ENCODE measurements around the gene CCDC97. TPM values are rescaled to one million over a fixed set of nuclear protein-coding genes. Genes with fewer than 3 reads are reported as not detected.

CCDC97 gene
- total RNA-seq, 1 experiment from 2014 or later = 25.5 TPM

- Histone ChIP-seq H3K4me3 (ENCODE audit: low read depth in 2 of 2, low read length in 2 of 2) (peak overlapping the region; percentile 72 to 95), H3K4me1 (ENCODE audit: control insufficient read depth, insufficient read depth, low read length) (peaks cover 18% of the 10 kb centered on the region), H3K27ac (ENCODE audit: low read length) (peak overlapping the region; percentile 93), H3K27me3 (ENCODE audit: control insufficient read depth, insufficient read depth, low read length) (no peaks in the 10 kb centered on the region), H3K9me3 (ENCODE audit: control insufficient read depth, insufficient read depth, low read depth, low read length) (no peaks in the 10 kb centered on the region), H3K36me3 (ENCODE audit: control insufficient read depth, insufficient read depth, low read length) (peaks cover 10% of the 10 kb centered on the region)
- TSS peak; percentile 95 for BruUV-seq (replicated peaks)
- ChIA-PET CTCF (interaction anchor here (1.0 to 1.3 kb wide), 2 partner anchors 46 to 486 kb away, joined by 3 read pairs; no protein-coding TSS in a partner anchor), POLR2A (interaction anchor here (0.7 kb wide), 2 partner anchors 64 to 172 kb away, joined by 3 read pairs; no protein-coding TSS in a partner anchor)
- in situ Hi-C loops (cut with HindIII; ENCODE audit: low pct_unique_long_range_greater_than_20kb, low sequenced_read_pairs) = no loop called here
- peak; percentile 14 for ATAC-seq
- 0 out of 2 replicates have a peak, but pooled peaks have one; percentile 32 for TF ChIP-seq SIN3A (IDR thresholded peaks at IDR 0.05; ENCODE audit: borderline replicate concordance, insufficient read depth, low read depth, low read length)
- peak; percentile 57 for TF ChIP-seq POLR2AphosphoS5 (IDR thresholded peaks at IDR 0.05; ENCODE audit: low read depth, low read length)
- TF ChIP-seq CTCF (IDR thresholded peaks at IDR 0.05) = no peak
- TF ChIP-seq, protein P1, sequence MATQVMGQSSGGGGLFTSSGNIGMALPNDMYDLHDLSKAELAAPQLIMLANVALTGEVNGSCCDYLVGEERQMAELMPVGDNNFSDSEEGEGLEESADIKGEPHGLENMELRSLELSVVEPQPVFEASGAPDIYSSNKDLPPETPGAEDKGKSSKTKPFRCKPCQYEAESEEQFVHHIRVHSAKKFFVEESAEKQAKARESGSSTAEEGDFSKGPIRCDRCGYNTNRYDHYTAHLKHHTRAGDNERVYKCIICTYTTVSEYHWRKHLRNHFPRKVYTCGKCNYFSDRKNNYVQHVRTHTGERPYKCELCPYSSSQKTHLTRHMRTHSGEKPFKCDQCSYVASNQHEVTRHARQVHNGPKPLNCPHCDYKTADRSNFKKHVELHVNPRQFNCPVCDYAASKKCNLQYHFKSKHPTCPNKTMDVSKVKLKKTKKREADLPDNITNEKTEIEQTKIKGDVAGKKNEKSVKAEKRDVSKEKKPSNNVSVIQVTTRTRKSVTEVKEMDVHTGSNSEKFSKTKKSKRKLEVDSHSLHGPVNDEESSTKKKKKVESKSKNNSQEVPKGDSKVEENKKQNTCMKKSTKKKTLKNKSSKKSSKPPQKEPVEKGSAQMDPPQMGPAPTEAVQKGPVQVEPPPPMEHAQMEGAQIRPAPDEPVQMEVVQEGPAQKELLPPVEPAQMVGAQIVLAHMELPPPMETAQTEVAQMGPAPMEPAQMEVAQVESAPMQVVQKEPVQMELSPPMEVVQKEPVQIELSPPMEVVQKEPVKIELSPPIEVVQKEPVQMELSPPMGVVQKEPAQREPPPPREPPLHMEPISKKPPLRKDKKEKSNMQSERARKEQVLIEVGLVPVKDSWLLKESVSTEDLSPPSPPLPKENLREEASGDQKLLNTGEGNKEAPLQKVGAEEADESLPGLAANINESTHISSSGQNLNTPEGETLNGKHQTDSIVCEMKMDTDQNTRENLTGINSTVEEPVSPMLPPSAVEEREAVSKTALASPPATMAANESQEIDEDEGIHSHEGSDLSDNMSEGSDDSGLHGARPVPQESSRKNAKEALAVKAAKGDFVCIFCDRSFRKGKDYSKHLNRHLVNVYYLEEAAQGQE (IDR thresholded peaks at IDR 0.05; ENCODE audit: insufficient read depth in 1 of 2, low read depth in 2 of 2, low read length in 1 of 2) = no peak
- TF ChIP-seq TCF7L2 (IDR thresholded peaks at IDR 0.05; ENCODE audit: low read depth, low read length) = no peak
- peak; percentile 13 for DNase-seq (ENCODE audit: low read depth, low spot score)
- intact Hi-C loops (cut with micrococcal nuclease; ENCODE audit: unreplicated experiment) = loop anchor here (2.0 kb wide), 1 partner anchor 58 kb away; no protein-coding TSS in a partner anchor
Observed at GRCh38 chr19:41263042-41263849, 46.7 kb upstream of the CCDC97 start.

- BruUV-seq (replicated peaks) = no TSS peak
- peak within 1 kb of the TSS; percentile 76 to 95 for H3K4me3 ChIP-seq (ENCODE audit: low read depth in 2 of 2, low read length in 2 of 2)
- no peaks in the 10 kb centered on the region for H3K27me3 ChIP-seq (ENCODE audit: control insufficient read depth, insufficient read depth, low read length)
- intact Hi-C loops (cut with micrococcal nuclease; ENCODE audit: unreplicated experiment) = loop anchor here (2.0 kb wide), 1 partner anchor 59 kb away; no protein-coding TSS in a partner anchor
- peak within 1 kb of the TSS; percentile 97 for H3K27ac ChIP-seq (ENCODE audit: low read length)
- no peaks in the 10 kb centered on the region for H3K9me3 ChIP-seq (ENCODE audit: control insufficient read depth, insufficient read depth, low read depth, low read length)
- H3K4me1 ChIP-seq (ENCODE audit: control insufficient read depth, insufficient read depth, low read length) = peaks cover 18% of the 10 kb centered on the region
- H3K36me3 ChIP-seq (ENCODE audit: control insufficient read depth, insufficient read depth, low read length) = peaks cover 8% of the 10 kb centered on the region
- in situ Hi-C loops (cut with HindIII; ENCODE audit: low pct_unique_long_range_greater_than_20kb, low sequenced_read_pairs) = no loop called here
- POLR2A ChIA-PET = interaction anchor here (0.7 kb wide), 3 partner anchors 63 to 487 kb away, joined by 3 read pairs; no protein-coding TSS in a partner anchor
- ATAC-seq (peak; percentile 85), DNase-seq (ENCODE audit: low read depth, low spot score) (peak; percentile 99)
- TF ChIP-seq TCF7L2 (IDR thresholded peaks at IDR 0.05; ENCODE audit: low read depth, low read length) (peak; percentile 100), POLR2AphosphoS5 (IDR thresholded peaks at IDR 0.05; ENCODE audit: low read depth, low read length) (no peak), SIN3A (IDR thresholded peaks at IDR 0.05; ENCODE audit: borderline replicate concordance, insufficient read depth, low read depth, low read length) (0 out of 2 replicates have a peak, but pooled peaks have one; percentile 10), CTCF (IDR thresholded peaks at IDR 0.05) (no peak; the same call in 1 of the 2 replicates)
- TF ChIP-seq, protein P1 (IDR thresholded peaks at IDR 0.05; ENCODE audit: insufficient read depth in 1 of 2, low read depth in 2 of 2, low read length in 1 of 2) = no peak
- CTCF ChIA-PET = interaction anchor here (0.5 to 1.0 kb wide), 3 partner anchors 45 to 995 kb away, joined by 3 to 7 read pairs (median 3); no protein-coding TSS in a partner anchor
Observed at GRCh38 chr19:41263850-41264580, 46.0 kb upstream of the CCDC97 start, which contains the start of gene HNRNPUL1. Gene HNRNPUL1 (plus strand): TSS chr19:41264372. CDS start chr19:41264504, 132 bp downstream.
